Osteoblast (primary cell): ENCODE results near the gene NOP16. TPM values are rescaled to one million over a fixed set of nuclear protein-coding genes. Genes with fewer than 3 reads are reported as not detected.

Experiments
- DNase-seq: peaks from one replicate; pipeline ENCODE4 v3.0.0; 2011; ENCODE audit warnings: low spot score, mixed read lengths; ENCODE audit not compliant: insufficient read length; ENCODE audit errors: missing footprints
- H2AFZ ChIP-seq: 2 replicates; pipeline ENCODE4 v1.6.0; 2011; ENCODE audit warnings: mild to moderate bottlenecking, low read length
- H3K27ac ChIP-seq: 2 replicates; pipeline ENCODE4 v1.5.1; 2011; ENCODE audit warnings: mild to moderate bottlenecking, low read depth, low read length, moderate library complexity
- H3K27me3 ChIP-seq: 2 replicates; pipeline ENCODE4 v1.6.0; 2012; ENCODE audit warnings: mild to moderate bottlenecking, control low read depth, inconsistent platforms, low read length, moderate library complexity; ENCODE audit not compliant: insufficient read depth
- H3K36me3 ChIP-seq: 2 replicates; pipeline ENCODE4 v1.5.1; 2011; ENCODE audit warnings: mild to moderate bottlenecking, low read length, control low read depth, moderate library complexity; ENCODE audit not compliant: insufficient read depth
- H3K4me1 ChIP-seq: 2 replicates; pipeline ENCODE4 v1.5.1; 2011; ENCODE audit warnings: mild to moderate bottlenecking, low read length, control low read depth, moderate library complexity; ENCODE audit not compliant: insufficient read depth
- H3K4me2 ChIP-seq: 2 replicates; pipeline ENCODE4 v1.6.0; 2011; ENCODE audit warnings: mild to moderate bottlenecking, low read length; ENCODE audit not compliant: insufficient read depth
- H3K4me3 ChIP-seq: fragments of 200-600 bp; sonication (generic); 3 replicates; pipeline ENCODE4 v1.5.1; 2012; ENCODE audit warnings: mild to moderate bottlenecking, low read length, inconsistent platforms; ENCODE audit not compliant: insufficient read depth
- H3K79me2 ChIP-seq: 2 replicates; pipeline ENCODE4 v1.6.0; 2012; ENCODE audit warnings: mild to moderate bottlenecking, low read length, control low read depth, inconsistent platforms; ENCODE audit not compliant: insufficient read depth
- H3K9me3 ChIP-seq: 2 replicates; pipeline ENCODE4 v1.5.1; 2011; ENCODE audit warnings: low read depth, low read length, control low read depth
- H4K20me1 ChIP-seq: 2 replicates; pipeline ENCODE4 v1.6.0; 2012; ENCODE audit warnings: mild to moderate bottlenecking, low read length, control low read depth; ENCODE audit not compliant: insufficient read depth
- CTCF ChIP-seq: IDR thresholded peaks from 2 replicates; pipeline ENCODE4 v1.5.1; 2011; ENCODE audit warnings: mild to moderate bottlenecking, low read depth, low read length, moderate library complexity; ENCODE audit errors: extremely low read depth
- total RNA-seq: library from RNA; depleted of rRNA; stranded (reverse); fragments of >200 nt; gene quantifications from 2 replicates; pipeline ENCODE4 v1.2.3, GENCODE V29; 2012

Gene NOP16
- total RNA-seq, 1 donor, result 8.0 TPM

DNA sequence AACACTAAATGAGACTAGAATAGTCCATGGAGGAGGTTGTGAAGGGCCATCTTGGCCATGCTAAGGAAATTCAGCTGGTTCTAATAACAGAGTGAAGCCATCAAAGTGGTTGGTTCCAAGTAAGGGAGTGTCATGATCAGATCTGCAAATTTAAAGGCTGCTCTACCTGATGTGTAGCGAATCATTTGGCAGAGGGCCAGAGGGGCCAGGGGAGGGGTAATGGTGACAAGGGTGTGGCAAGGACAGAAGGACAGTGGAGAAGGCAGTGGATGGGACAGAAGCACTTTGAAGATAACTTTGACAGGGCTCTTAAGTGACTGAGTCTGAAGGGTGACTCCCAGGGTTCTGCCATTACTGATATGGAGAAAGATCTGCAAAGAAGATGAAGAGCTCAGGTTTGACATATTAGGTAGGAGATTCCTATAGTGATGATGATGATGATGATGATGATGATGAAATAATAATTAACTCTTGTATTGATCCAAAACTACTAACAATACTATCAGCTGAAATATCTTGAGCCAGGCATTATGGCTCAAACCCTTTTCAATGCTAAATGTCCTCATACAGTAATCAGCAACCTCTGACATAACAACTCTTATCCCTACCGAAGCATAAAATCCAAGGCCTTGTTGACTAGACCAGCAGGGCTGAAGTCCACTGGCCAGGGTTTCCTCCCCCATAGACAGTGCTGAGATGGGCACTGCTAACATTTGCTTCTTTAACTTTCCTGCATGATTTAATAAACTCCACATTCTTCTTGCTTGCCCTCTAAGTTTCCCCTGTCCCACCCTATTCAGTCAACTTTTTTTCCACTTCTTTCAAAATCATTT lies 46.9 kb downstream of the NOP16 start:
- DNase-seq, result no peak
- no peak overlapping the region for H3K4me3 ChIP-seq
- H3K36me3 ChIP-seq, result peaks cover 21% of the 10 kb centered on the region
- no peak for TF ChIP-seq CTCF
- H4K20me1 ChIP-seq, result no peaks in the 10 kb centered on the region
- H3K4me2 ChIP-seq, result no peak overlapping the region
- no peak overlapping the region for H2AFZ ChIP-seq
- H3K4me1 ChIP-seq, result no peaks in the 10 kb centered on the region
- H3K79me2 ChIP-seq, result no peaks in the 10 kb centered on the region
- no peaks in the 10 kb centered on the region for H3K9me3 ChIP-seq
- no peaks in the 10 kb centered on the region for H3K27me3 ChIP-seq
- H3K27ac ChIP-seq, result no peak overlapping the region

DNA sequence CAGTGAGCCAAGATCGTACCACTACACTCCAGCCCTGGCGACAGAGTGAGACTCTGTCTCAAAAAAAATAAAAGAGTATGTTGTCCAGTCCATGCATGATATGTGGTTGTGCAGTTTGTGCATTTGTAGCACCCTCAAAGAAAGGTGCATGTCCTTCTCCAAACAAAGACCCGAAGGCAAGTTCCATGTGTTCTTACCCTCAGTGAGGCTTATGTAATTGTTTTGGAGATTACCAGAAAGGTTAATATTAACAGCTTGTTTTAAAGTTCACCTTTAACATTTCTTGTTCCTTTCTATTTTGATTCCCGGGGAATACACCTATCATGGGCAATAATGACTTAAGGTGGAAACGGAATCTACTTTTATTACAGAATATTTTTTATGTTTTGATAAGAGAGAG lies 49.1 kb downstream of the NOP16 start:
- H3K27ac ChIP-seq, result no peak overlapping the region
- peaks cover 3% of the 10 kb centered on the region for H3K36me3 ChIP-seq
- no peak for TF ChIP-seq CTCF
- no peaks in the 10 kb centered on the region for H3K4me1 ChIP-seq
- H3K9me3 ChIP-seq, result no peaks in the 10 kb centered on the region
- H3K4me2 ChIP-seq, result no peak overlapping the region
- H3K27me3 ChIP-seq, result no peaks in the 10 kb centered on the region
- H3K4me3 ChIP-seq, result no peak overlapping the region
- H3K79me2 ChIP-seq, result no peaks in the 10 kb centered on the region
- no peak for DNase-seq
- H2AFZ ChIP-seq, result no peak overlapping the region
- H4K20me1 ChIP-seq, result no peaks in the 10 kb centered on the region

- no peaks in the 10 kb centered on the region for H4K20me1 ChIP-seq
- H3K79me2 ChIP-seq, result no peaks in the 10 kb centered on the region
- no peak for DNase-seq
- H2AFZ ChIP-seq, result no peak overlapping the region
- H3K4me2 ChIP-seq, result no peak overlapping the region
- no peaks in the 10 kb centered on the region for H3K27me3 ChIP-seq
- TF ChIP-seq CTCF, result no peak
- H3K36me3 ChIP-seq, result no peaks in the 10 kb centered on the region
- H3K9me3 ChIP-seq, result no peaks in the 10 kb centered on the region
- no peak overlapping the region for H3K4me3 ChIP-seq
- no peak overlapping the region for H3K27ac ChIP-seq
- no peaks in the 10 kb centered on the region for H3K4me1 ChIP-seq
Measured at GRCh38 chr5:176337913-176338312, 50.5 kb downstream of the NOP16 start.

GRCh38 chr5:176334031-176334770 lies 54.2 kb downstream of the NOP16 start:
- no peaks in the 10 kb centered on the region for H3K4me1 ChIP-seq
- H3K79me2 ChIP-seq, result no peaks in the 10 kb centered on the region
- H3K4me2 ChIP-seq, result no peak overlapping the region
- no peaks in the 10 kb centered on the region for H3K9me3 ChIP-seq
- no peaks in the 10 kb centered on the region for H4K20me1 ChIP-seq
- no peak overlapping the region for H3K4me3 ChIP-seq
- TF ChIP-seq CTCF, result no peak
- no peaks in the 10 kb centered on the region for H3K36me3 ChIP-seq
- DNase-seq, result no peak
- no peaks in the 10 kb centered on the region for H3K27me3 ChIP-seq
- H2AFZ ChIP-seq, result no peak overlapping the region
- H3K27ac ChIP-seq, result no peak overlapping the region
